Breast epithelium (tissue), 3 donors: ENCODE data around the gene ZBTB43.

ENCODE experiments used
- POLR2A ChIP-seq: fragments of 450-650 bp; IDR thresholded peaks from one replicate; pipeline ENCODE4 v1.6.1; 2016; ENCODE audit warnings: antibody characterized with exemption, mild to moderate bottlenecking, moderate library complexity
- POLR2AphosphoS5 ChIP-seq, 3 donors: sonication (generic); formaldehyde crosslinking; IDR thresholded peaks; one replicate each; pipeline ENCODE4 v1.6.1; 2017; ENCODE audit warnings: antibody characterized with exemption in 3 of 3
- TF ChIP-seq, protein P1 (sequence below), 3 donors: fragments of 450-650 bp; IDR thresholded peaks; one replicate each; pipeline ENCODE4 v1.5.1; 2016 to 2017; ENCODE audit warnings: antibody characterized with exemption in 3 of 3, mild to moderate bottlenecking in 3 of 3, moderate library complexity in 3 of 3

DNA sequence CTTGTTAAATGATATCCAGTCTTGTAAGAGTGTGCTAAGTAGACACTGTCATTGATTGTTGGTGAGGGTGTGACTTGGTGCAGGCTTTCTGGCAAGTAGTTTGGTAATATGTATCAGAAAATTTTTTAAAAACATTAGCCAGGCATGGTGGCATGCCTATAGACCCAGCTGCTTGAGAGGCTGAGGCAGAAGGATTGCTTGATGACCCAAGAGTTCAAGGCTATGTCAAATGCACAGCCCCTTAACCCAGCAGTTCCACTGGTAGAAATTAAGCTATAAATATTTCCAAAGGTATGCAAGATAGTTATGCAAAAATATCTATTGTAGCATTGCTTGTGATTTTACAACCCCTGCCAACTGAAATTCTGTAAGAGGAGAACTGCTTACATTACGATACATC, 24.2 kb downstream of the ZBTB43 start:
- TF ChIP-seq, protein P1, sequence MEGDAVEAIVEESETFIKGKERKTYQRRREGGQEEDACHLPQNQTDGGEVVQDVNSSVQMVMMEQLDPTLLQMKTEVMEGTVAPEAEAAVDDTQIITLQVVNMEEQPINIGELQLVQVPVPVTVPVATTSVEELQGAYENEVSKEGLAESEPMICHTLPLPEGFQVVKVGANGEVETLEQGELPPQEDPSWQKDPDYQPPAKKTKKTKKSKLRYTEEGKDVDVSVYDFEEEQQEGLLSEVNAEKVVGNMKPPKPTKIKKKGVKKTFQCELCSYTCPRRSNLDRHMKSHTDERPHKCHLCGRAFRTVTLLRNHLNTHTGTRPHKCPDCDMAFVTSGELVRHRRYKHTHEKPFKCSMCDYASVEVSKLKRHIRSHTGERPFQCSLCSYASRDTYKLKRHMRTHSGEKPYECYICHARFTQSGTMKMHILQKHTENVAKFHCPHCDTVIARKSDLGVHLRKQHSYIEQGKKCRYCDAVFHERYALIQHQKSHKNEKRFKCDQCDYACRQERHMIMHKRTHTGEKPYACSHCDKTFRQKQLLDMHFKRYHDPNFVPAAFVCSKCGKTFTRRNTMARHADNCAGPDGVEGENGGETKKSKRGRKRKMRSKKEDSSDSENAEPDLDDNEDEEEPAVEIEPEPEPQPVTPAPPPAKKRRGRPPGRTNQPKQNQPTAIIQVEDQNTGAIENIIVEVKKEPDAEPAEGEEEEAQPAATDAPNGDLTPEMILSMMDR (IDR thresholded peaks at IDR 0.05), result no peak
- no peak for TF ChIP-seq POLR2A
- TF ChIP-seq POLR2AphosphoS5 (IDR thresholded peaks at IDR 0.05), result no peak
